Transverse colon (tissue), 4 donors: ENCODE measurements around the gene CD79B. TPM values are rescaled to one million over a fixed set of nuclear protein-coding genes. Genes with fewer than 3 reads are reported as not detected.

Source experiments
- DNase-seq: peaks from one replicate; pipeline ENCODE4 v3.0.0-alpha.2; 2019
- H3K27ac ChIP-seq, 4 donors: fragments of 200-600 bp; sonication (generic); 2 replicates each; pipeline ENCODE4 v1.5.1; 2016 to 2018; ENCODE audit warnings: inconsistent platforms in 4 of 4
- H3K27me3 ChIP-seq: fragments of 200-600 bp; sonication (generic); 2 replicates; pipeline ENCODE4 v1.5.1; 2017; ENCODE audit warnings: inconsistent platforms
- H3K36me3 ChIP-seq, 4 donors: fragments of 200-600 bp; sonication (generic); 2 replicates each; pipeline ENCODE4 v1.5.1; 2017 to 2019; ENCODE audit warnings: inconsistent platforms in 4 of 4
- H3K4me1 ChIP-seq, 4 donors: fragments of 200-600 bp; sonication (generic); 2 replicates each; pipeline ENCODE4 v1.5.1; 2017 to 2020; ENCODE audit warnings: inconsistent platforms in 4 of 4
- H3K4me3 ChIP-seq, 4 donors: fragments of 200-600 bp; sonication (generic); 1 replicate in 1 of 4; 2 replicates in 3 of 4; pipeline versions ENCODE4 v1.5.1 to v1.6.1; 2017 to 2019; ENCODE audit warnings: inconsistent platforms in 4 of 4
- H3K9me3 ChIP-seq, 2 donors: fragments of 200-600 bp; sonication (generic); 2 replicates each; pipeline ENCODE4 v1.5.1; 2017 to 2019; ENCODE audit warnings: inconsistent platforms in 2 of 2
- EP300 ChIP-seq: sonication (generic); formaldehyde crosslinking; IDR thresholded peaks from one replicate; pipeline ENCODE4 v1.6.1; 2017; ENCODE audit warnings: antibody characterized with exemption, low read depth
- POLR2A ChIP-seq: fragments of 450-650 bp; IDR thresholded peaks from one replicate; pipeline ENCODE4 v1.6.1; 2016; ENCODE audit warnings: antibody characterized with exemption, mild to moderate bottlenecking, moderate library complexity
- POLR2AphosphoS5 ChIP-seq, 3 donors: sonication (generic); formaldehyde crosslinking; IDR thresholded peaks; one replicate each; pipeline ENCODE4 v1.6.1; 2016; ENCODE audit warnings: antibody characterized with exemption in 3 of 3
- WGBS, 2 donors: methylation state at CpG; one replicate each; pipeline ENCODE4 v1.1.5; 2018; ENCODE audit warnings: low coverage in 1 of 2; 5-methylcytosine and 5-hydroxymethylcytosine counted together
- in situ Hi-C, 4 donors: fragments of 200-750 bp; cut with MboI; loops; one replicate each; pipeline versions ENCODE4 v1.15.0 to v1.15.1; 2017; ENCODE audit warnings: low sequenced_read_pairs in 3 of 4, low pct_ligation_motif_present in 1 of 4, low pct_unique_long_range_greater_than_20kb in 1 of 4
- intact Hi-C: fragments of 100-400 bp; cut with DNase I; formaldehyde crosslinking; loops from one replicate; pipeline ENCODE4 v1.15.1; 2023; ENCODE audit warnings: low total_unique reads
- total RNA-seq, 4 donors: library from RNA; depleted of rRNA; stranded (reverse); fragments of >200 nt; gene quantifications; one replicate each; pipeline ENCODE4 v1.1.0, GENCODE V29; 2016
- TF ChIP-seq, protein P1 (sequence below), 5 experiments: fragments of 200-600 bp in 3 of 5; fragments of 450-650 bp in 2 of 5; sonication (generic) in 3 of 5; IDR thresholded peaks; 1 replicate in 2 of 5; 2 replicates in 3 of 5; pipeline ENCODE4 v1.5.1; 2016 to 2017; ENCODE audit warnings: antibody characterized with exemption in 5 of 5, inconsistent platforms in 3 of 5, mild to moderate bottlenecking in 2 of 5, moderate library complexity in 1 of 5

Gene CD79B
- total RNA-seq, 4 donors from 2014 or later: 0.68 to 38.9 (median 20.0) TPM; not detected in 1

DNA sequence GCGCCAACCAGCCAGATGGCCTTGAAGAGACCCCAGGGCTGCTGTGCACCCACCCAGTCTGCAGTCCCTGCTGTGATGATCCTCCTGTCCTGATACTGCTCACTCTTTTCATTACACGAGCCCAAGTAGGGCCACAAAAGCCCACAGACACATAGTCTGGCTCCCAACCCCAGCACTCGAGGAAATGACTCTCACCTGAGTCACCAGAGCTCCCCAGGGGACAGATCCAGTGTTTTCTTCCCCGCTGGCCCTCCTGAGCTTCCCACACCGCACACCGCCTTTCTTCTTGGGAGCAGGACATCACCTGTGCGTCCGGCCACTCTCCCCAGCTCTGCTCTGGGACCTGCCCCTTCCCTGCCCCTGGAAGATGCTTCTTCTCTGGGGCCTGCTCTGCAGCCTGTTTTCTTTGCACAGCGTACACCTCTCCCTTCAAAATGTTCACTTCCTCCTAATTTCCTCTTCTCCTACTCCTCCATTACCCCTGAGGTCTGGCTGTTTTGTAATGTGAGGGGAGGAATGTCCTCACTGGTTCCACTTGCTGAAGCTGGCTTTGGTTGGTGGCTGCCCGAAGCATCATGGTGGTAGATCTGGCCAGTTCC, 42.6 kb upstream of the CD79B start:
- Histone ChIP-seq H3K27me3 (no peaks in the 10 kb centered on the region), H3K4me1 (no peaks in the 10 kb centered on the region), H3K36me3 (no peaks in the 10 kb centered on the region), H3K4me3 (no peak overlapping the region), H3K27ac (no peak overlapping the region), H3K9me3 (no peaks in the 10 kb centered on the region)
- TF ChIP-seq POLR2A: no peak
- TF ChIP-seq POLR2AphosphoS5 (IDR thresholded peaks at IDR 0.05): no peak
- in situ Hi-C loops: no loop called here
- intact Hi-C loops: no loop called here
- 67 to 73% methylated on average over 3 to 10 of the region's 10 CpGs for WGBS, 2 donors
- DNase-seq: no peak

DNA sequence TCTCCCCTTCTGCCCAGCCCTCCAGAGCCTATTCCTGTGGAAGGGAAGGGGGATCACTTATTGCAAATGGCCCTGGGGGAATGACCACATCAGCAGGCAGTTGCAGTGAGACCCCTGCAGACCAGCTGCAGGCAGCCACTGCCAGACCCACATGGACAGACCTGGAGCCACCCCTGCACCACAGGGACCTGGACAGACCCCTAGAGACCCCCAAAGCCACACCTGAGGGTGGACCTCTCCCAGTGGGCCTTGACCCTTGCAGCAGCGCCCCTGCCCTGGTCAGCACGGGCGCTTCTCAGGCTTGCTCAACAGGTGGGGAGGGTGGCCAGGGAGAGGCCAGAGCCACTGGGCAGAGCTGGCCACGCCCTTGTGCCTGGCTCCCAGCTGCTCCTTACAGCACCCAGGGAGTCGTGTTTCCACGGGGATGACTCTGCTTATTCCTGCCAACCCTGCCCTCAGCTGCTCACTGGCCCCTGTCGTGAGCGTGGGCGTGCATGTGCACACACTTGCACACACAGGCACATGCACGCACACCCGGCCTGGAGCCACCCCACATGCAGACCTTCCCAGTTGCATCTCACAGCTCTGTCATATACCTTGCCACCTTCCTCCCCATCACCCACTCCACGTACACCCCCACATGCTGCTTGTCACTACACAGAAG, 41.9 kb upstream of the CD79B start:
- intact Hi-C loops: no loop called here
- no peaks in the 10 kb centered on the region for H3K36me3 ChIP-seq
- H3K9me3 ChIP-seq: no peaks in the 10 kb centered on the region
- DNase-seq: peak; percentile 26
- no peak overlapping the region for H3K4me3 ChIP-seq
- no peaks in the 10 kb centered on the region for H3K27me3 ChIP-seq
- H3K4me1 ChIP-seq: no peaks in the 10 kb centered on the region
- 57% methylated on average over 12 of the region's 12 CpGs; no CpG with 5 or more reads in 1 of the 2 donors for WGBS, 2 donors
- TF ChIP-seq POLR2A (no peak), POLR2AphosphoS5 (IDR thresholded peaks at IDR 0.05) (no peak), EP300 (no peak)
- TF ChIP-seq, protein P1, sequence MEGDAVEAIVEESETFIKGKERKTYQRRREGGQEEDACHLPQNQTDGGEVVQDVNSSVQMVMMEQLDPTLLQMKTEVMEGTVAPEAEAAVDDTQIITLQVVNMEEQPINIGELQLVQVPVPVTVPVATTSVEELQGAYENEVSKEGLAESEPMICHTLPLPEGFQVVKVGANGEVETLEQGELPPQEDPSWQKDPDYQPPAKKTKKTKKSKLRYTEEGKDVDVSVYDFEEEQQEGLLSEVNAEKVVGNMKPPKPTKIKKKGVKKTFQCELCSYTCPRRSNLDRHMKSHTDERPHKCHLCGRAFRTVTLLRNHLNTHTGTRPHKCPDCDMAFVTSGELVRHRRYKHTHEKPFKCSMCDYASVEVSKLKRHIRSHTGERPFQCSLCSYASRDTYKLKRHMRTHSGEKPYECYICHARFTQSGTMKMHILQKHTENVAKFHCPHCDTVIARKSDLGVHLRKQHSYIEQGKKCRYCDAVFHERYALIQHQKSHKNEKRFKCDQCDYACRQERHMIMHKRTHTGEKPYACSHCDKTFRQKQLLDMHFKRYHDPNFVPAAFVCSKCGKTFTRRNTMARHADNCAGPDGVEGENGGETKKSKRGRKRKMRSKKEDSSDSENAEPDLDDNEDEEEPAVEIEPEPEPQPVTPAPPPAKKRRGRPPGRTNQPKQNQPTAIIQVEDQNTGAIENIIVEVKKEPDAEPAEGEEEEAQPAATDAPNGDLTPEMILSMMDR (IDR thresholded peaks at IDR 0.05): no peak
- in situ Hi-C loops: no loop called here
- no peak overlapping the region for H3K27ac ChIP-seq

DNA sequence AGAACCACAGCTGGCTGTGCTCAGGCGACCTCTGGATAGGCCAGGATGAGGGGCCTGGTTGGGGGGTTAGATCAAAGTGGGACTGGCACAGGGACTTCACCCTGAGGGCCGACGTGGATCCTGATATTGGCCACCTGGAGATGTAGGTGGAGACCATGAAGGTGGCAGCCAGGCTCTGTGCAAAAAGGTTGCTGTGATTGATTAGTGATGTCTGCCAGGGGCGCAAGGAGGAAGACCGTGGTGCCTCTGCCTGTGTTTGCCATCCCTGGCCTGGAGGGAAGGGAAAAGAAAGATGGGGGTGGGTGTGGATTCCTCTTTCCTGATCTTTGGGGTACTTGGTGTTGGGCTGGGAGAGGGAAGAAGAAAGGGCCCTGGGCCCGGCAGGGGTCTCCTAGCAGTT, 41.1 kb upstream of the CD79B start:
- H3K27ac ChIP-seq: no peak overlapping the region
- intact Hi-C loops: no loop called here
- WGBS, 2 donors: 77% methylated on average over 6 of the region's 6 CpGs; no CpG with 5 or more reads in 1 of the 2 donors

DNA sequence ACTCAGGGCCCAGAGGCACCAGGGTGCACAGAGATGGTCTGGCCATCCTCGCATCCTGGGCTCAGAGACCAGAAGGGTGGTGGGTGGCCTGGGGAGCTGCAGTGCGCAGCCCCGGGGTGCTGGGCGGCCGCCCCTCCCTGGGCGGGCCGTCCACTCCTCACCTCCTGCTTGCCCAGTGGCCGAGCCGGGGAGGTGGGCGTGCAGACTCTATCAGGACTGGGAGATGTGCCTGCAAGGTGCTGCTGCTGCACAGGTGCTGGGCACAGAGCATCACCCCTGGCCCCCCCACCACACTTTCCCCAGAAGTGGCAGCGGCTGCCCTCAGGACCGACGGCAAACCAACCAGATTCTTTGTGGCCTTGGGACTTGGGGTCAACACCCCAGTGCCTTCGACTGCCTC, 40.7 kb upstream of the CD79B start, which contains the start of gene SCN4A:
Gene SCN4A, minus strand, starts transcription at position 123 of the 400 bp plus-strand sequence. Its CDS starts 77 bp downstream, at position 46.
- H3K4me1 ChIP-seq: no peaks in the 10 kb centered on the region
- intact Hi-C loops (no loop called here), in situ Hi-C loops (no loop called here)
- no peak for DNase-seq
- WGBS, 2 donors: 93% methylated on average over 9 of the region's 14 CpGs; no CpG with 5 or more reads in 1 of the 2 donors
- H3K36me3 ChIP-seq: no peaks in the 10 kb centered on the region
- no peaks in the 10 kb centered on the region for H3K9me3 ChIP-seq
- no peak within 1 kb of the TSS for H3K27ac ChIP-seq
- H3K27me3 ChIP-seq: no peaks in the 10 kb centered on the region
- no peak for TF ChIP-seq POLR2AphosphoS5 (IDR thresholded peaks at IDR 0.05)
- TF ChIP-seq, protein P1 (IDR thresholded peaks at IDR 0.05): no peak
- no peak for TF ChIP-seq EP300
- no peak for TF ChIP-seq POLR2A
- H3K4me3 ChIP-seq: no peak within 1 kb of the TSS

More for the DNA sequence above, 41.1 kb upstream of the CD79B start:
- Histone ChIP-seq H3K9me3 (no peaks in the 10 kb centered on the region), H3K27me3 (no peaks in the 10 kb centered on the region), H3K4me1 (no peaks in the 10 kb centered on the region), H3K36me3 (no peaks in the 10 kb centered on the region), H3K4me3 (no peak overlapping the region)
- in situ Hi-C loops: no loop called here
- TF ChIP-seq POLR2AphosphoS5 (IDR thresholded peaks at IDR 0.05) (no peak), EP300 (no peak), POLR2A (no peak)
- TF ChIP-seq, protein P1 (IDR thresholded peaks at IDR 0.05): no peak
- DNase-seq: no peak
